ENCODE data around the gene ITIH1. TPM values are rescaled to one million over a fixed set of nuclear protein-coding genes. Genes with fewer than 3 reads are reported as not detected.

The ITIH1 gene
- total and polyA plus RNA-seq, 12 donors, result 0.13 TPM; not detected in 11

DNA sequence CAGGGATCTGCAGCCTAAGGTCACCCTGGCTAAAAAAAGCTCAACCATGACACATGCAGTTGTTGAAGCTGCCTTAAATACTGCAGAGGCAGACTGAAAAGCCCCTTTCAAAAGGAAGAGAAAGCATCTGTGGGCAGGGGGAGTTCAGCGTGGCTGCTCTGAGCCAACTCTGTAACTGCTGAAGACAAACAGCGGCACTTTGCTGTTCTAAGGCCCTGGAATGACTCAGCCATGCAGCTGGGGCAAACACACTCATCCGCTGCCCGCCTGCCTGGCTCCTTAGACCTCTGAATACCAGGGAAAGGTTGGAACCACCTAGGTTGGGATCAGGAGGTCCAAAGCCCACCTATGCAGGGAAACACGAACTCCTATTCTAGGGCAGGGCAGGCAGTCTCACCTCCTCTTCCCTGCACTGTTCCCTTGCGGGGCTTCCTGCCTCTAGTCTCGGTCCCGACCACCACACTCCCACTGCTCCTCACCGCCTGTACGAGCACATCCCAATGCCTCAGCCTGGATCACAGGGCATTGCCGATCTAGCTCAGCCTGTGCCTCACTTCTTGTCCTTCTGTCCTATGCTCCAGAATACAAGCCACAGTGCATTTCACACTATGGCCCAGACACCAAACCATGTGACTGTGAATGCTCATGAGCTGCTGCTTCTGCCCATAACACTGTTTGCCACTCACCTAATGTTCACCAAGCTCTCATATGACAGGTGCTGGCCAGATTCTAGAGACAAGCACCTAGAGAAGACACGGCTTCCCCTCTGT, 64.0 kb downstream of the ITIH1 start:
- TF ChIP-seq CTCF (IDR thresholded peaks at IDR 0.05), result no peak
- Histone ChIP-seq H3K36me3 (peaks cover 0 to 56% (median 6%) of the 10 kb centered on the region in 9 donors), H3K4me3 (no peak overlapping the region), H3K27ac (peak overlapping the region in 8 of 10 donors; percentile 47 to 84 (median 62)), H3K9me3 (no peaks in the 10 kb centered on the region), H3K27me3 (no peaks in the 10 kb centered on the region), H3K4me1 (peaks cover 21 to 69% (median 51%) of the 10 kb centered on the region in 9 donors)
- DNase-seq (no peak), ATAC-seq (peak in 5 of 8 donors; percentile 4 to 46 (median 18))
- 91 to 92% methylated on average over 12 of the region's 12 CpGs for WGBS, 2 donors
- intact Hi-C loops (cut with DNase I), result loop anchor here in 2 of 10 donors (5.0 to 10.0 kb wide), 2 partner anchors 53 to 69 kb away; partner anchors contain the start of genes NEK4 (in 1 of the 2) and STIMATE (in 1 of the 2)

Other genes starting within 250 kb of the ITIH1 start
- 100 to 1,000 TPM in 1 of 10 donors, 10 to 100 TPM in 9; 25.1 to 108 (median 44.5) TPM for gene NT5DC2, start 243.7 kb upstream of the ITIH1 start, total RNA-seq
- 100 to 1,000 TPM in 1 of 2 donors, 10 to 100 TPM in 1; 95.1 to 138 TPM for gene NT5DC2, start 243.7 kb upstream of the ITIH1 start, polyA plus RNA-seq
- gene UQCC5, start 241.0 kb upstream of the ITIH1 start, total RNA-seq, result 10 to 100 TPM; 30.2 to 98.0 (median 66.9) TPM
- 100 to 1,000 TPM in 1 of 2 donors, 10 to 100 TPM in 1; 83.5 to 147 TPM for gene UQCC5, start 241.0 kb upstream of the ITIH1 start, polyA plus RNA-seq
- 10 to 100 TPM; 41.6 to 63.9 (median 51.7) TPM for gene PBRM1, start 91.7 kb upstream of the ITIH1 start, total RNA-seq
- gene PBRM1, start 91.7 kb upstream of the ITIH1 start, polyA plus RNA-seq, result 1 to 10 TPM; 6.0 to 8.0 TPM
- 10 to 100 TPM; 20.6 to 45.1 (median 25.7) TPM for gene GNL3, start 91.6 kb upstream of the ITIH1 start, total RNA-seq
- 10 to 100 TPM; 39.4 to 60.4 TPM for gene GNL3, start 91.6 kb upstream of the ITIH1 start, polyA plus RNA-seq
- 10 to 100 TPM; 23.0 to 31.9 (median 28.4) TPM for gene GLT8D1, start 71.8 kb upstream of the ITIH1 start, total RNA-seq
- gene GLT8D1, start 71.8 kb upstream of the ITIH1 start, polyA plus RNA-seq, result 10 to 100 TPM; 30.1 to 37.9 TPM
- 10 to 100 TPM; 74.3 to 97.6 (median 82.2) TPM for gene SPCS1, start 71.5 kb upstream of the ITIH1 start, total RNA-seq
- gene SPCS1, start 71.5 kb upstream of the ITIH1 start, polyA plus RNA-seq, result 100 to 1,000 TPM in 1 of 2 donors, 10 to 100 TPM in 1; 21.7 to 122 TPM
- gene NEK4, start 6.7 kb upstream of the ITIH1 start, total RNA-seq, result 10 to 100 TPM; 12.9 to 21.4 (median 17.2) TPM
- gene NEK4, start 6.7 kb upstream of the ITIH1 start, polyA plus RNA-seq, result 1 to 10 TPM; 4.6 to 5.0 TPM
- under 1 TPM; 0.13 to 0.97 (median 0.41) TPM for gene ITIH3, start 17.2 kb downstream of the ITIH1 start, total RNA-seq
- gene ITIH3, start 17.2 kb downstream of the ITIH1 start, polyA plus RNA-seq, result 1 to 10 TPM; 1.0 to 1.3 TPM
- 1 to 10 TPM; 2.3 to 9.3 (median 4.3) TPM for gene ITIH4, start 53.1 kb downstream of the ITIH1 start, total RNA-seq
- 10 to 100 TPM in 1 of 2 donors, 1 to 10 TPM in 1; 1.5 to 17.9 TPM for gene ITIH4, start 53.1 kb downstream of the ITIH1 start, polyA plus RNA-seq
- 10 to 100 TPM; 13.0 to 91.1 (median 37.5) TPM for gene MUSTN1, start 57.4 kb downstream of the ITIH1 start, total RNA-seq
- gene MUSTN1, start 57.4 kb downstream of the ITIH1 start, polyA plus RNA-seq, result 100 to 1,000 TPM in 1 of 2 donors, 10 to 100 TPM in 1; 59.6 to 182 TPM
- gene STIMATE, start 119.9 kb downstream of the ITIH1 start, total RNA-seq, result 1 to 10 TPM; 4.0 to 9.7 (median 7.3) TPM
- 1 to 10 TPM; 4.4 to 7.2 TPM for gene STIMATE, start 119.9 kb downstream of the ITIH1 start, polyA plus RNA-seq

Data from heart right ventricle (tissue), 16 donors.